M059J (cell line): ENCODE results near the gene CCDC85C. TPM values are rescaled to one million over a fixed set of nuclear protein-coding genes. Genes with fewer than 3 reads are reported as not detected.

Experiments used
- total RNA-seq: library from RNA; depleted of rRNA; stranded (reverse); fragments of >200 nt; shearing (Covaris generic); gene quantifications from 2 replicates; pipeline ENCODE4 v1.2.3, GENCODE V29; 2014; rRNA removed

The CCDC85C gene
- total RNA-seq, 1 experiment from 2014 or later: 16.2 TPM

Other genes starting within 250 kb of the CCDC85C start
- 33.1 and 41.5 TPM in 2 replicates for gene SETD3, start 123.3 kb downstream of the CCDC85C start, total RNA-seq
- 11.8 and 12.2 TPM in 2 replicates for gene CCNK, start 122.8 kb downstream of the CCDC85C start, total RNA-seq
- 0.15 and 1.2 TPM in 2 replicates for gene HHIPL1, start 40.9 kb upstream of the CCDC85C start, total RNA-seq
- gene CYP46A1, start 80.1 kb upstream of the CCDC85C start, total RNA-seq: 0.02 TPM in 1 of 2 replicates, not detected in the other
- gene EML1, start 189.2 kb upstream of the CCDC85C start, total RNA-seq: 32.0 and 32.6 TPM in 2 replicates